Posterior cingulate gyrus (tissue), 11 donors: ENCODE results near the gene SALL2.
"Not testable (repeated sequence)": the region's sequence is repeated elsewhere in the genome, so short reads cannot be mapped to it uniquely, and the experiment has no call there.

Source experiments
- DNase-seq, 10 donors: peaks; one replicate each; pipeline versions ENCODE4 v3.0.0 to v3.0.0-alpha.2; 2020 to 2021; ENCODE audit warnings: mixed read lengths in 3 of 10
- intact Hi-C: fragments of 100-400 bp; cut with DNase I; formaldehyde crosslinking; loops from one replicate; pipeline ENCODE4 v1.15.1; 2023

The SALL2 gene

DNA sequence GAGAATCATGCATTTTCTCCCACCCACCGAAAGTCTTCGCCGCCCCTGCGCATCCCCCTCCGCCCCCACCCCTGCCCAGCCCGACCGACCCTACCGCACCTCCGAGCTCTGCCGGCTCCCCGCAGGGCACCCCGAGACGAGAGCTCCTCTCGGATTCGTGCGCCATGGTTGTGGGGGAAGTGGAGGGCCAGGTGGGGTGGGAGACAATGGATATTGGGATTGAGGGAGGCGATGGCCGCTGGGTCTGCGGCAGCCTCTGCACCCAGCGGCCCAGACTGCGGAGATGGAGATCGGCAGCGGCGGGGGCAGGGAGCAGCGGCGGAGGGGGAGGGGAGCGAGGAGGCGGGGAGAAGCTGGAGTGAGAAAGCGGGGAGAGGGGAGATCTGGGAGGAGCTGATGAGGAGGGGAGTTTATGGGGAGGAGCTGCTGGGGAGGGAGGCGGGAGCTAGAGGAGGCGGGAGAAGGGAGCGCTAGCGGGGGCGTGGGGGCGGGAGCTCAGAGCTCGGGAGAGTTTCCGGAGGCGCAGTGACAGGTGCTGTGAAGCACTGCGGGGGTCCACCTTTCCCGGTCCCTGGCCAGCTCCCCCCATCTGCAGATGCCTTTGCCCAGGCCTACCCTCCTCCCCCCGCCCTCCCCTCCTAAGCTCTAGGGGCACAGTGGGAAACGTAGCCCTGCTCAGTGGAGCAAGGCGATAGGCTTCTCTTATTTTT lies at the start of gene SALL2:
Gene SALL2, minus strand, starts transcription at position 385 of the 710 bp plus-strand sequence. Its CDS starts 219 bp downstream, at position 166.
- intact Hi-C loops, result loop anchor here (2.0 kb wide), 1 partner anchor 31 kb away; no protein-coding TSS in a partner anchor

DNA sequence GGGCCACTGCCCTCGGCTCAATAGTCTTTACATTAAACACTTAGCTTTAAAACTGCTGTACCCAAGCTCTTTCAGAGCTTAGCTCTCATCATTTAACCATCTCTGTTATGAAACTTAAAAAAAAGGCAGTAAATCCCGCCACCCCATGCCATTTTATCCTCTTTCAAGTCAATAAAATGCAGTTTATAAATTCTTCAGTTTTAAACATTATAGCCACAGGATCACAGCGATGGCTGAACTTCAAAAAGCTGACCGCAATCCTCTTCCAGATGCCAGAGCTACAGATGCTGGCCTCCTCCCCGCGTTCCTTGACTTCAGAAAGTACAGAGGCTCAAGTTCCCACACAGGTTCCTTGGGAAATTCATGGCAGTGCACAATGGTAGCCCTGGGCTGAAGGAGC lies 49.5 kb upstream of the SALL2 start:
- intact Hi-C loops, result no loop called here
- DNase-seq, result no peak

More for the DNA sequence above, at the start of gene SALL2:
- DNase-seq, result peak; percentile 64 to 97 (median 74)

DNA sequence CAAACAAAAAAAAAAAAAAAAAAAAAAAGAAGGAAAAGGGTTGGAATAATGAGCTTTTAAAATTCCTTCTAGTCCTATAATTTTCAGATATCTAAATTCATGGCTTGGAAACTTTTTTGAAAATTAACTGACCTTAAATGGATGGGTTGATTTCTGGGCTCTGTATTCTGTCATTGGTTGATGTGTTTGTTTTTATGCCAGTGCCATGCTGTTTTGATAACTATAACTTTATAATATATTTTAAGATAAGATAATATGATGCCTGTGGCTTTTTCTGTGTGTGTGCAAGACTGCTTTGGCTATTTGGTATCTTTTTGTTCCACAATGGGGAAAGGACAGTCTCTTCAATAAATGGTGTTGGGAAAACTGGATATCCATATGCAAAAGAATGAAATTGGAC lies 46.5 kb upstream of the SALL2 start:
- no peak for DNase-seq
- intact Hi-C loops, result no loop called here

- intact Hi-C loops, result loop anchor here (5.0 kb wide), 1 partner anchor 121 kb away; no protein-coding TSS in a partner anchor
- DNase-seq, result no peak
These were observed 32.6 kb upstream of the SALL2 start for GRCh38 chr14:21558703-21559170.

GRCh38 chr14:21557084-21557901 lies 31.1 kb upstream of the SALL2 start:
- intact Hi-C loops, result loop anchor here (1.0 to 5.0 kb wide), 4 partner anchors 18 to 120 kb away; partner anchors contain the start of gene SALL2
- peak; percentile 22 to 89 (median 61) for DNase-seq

DNA sequence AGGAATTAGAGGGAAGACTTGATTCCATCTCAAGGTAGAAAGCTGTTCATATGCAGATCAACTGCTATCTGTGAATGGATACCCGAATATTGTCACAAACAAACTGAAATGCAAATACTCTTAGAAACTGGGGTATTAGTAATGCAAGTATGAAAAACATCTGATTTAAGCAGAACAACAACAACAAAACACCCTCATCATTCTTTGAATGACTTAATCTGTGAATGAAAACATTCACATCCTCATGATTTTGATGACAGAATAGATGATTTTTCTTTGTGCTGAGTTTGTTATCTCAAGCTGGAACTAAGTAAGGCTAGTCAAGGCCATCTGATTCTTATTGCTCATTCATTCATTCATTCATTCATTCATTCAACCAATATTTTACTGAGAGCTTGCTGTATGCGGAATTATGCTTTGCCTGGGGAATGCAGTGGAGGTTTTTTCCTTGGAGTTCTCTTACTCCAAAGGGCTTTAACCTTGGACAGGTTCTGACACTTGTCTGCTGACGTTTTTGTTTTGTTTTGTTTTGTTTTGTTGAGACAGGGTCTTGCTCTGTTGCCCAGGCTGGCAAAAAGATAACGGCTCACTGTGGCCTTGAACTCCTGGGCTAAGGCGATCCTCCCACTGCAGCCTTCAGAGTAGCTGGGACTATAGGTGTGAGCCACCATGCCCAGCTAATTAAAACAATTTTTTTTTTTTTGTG lies 30.4 kb upstream of the SALL2 start:
- intact Hi-C loops, result loop anchor here (1.0 to 5.0 kb wide), 4 partner anchors 17 to 119 kb away; partner anchors contain the start of gene SALL2

GRCh38 chr14:21553266-21553665 lies 27.1 kb upstream of the SALL2 start:
- intact Hi-C loops, result no loop called here
- no peak for DNase-seq

More for the DNA sequence above, 30.4 kb upstream of the SALL2 start:
- DNase-seq, result no peak

GRCh38 chr14:21544588-21544987 lies 18.4 kb upstream of the SALL2 start:
- DNase-seq, intact Hi-C loops: not testable (repeated sequence)

DNA sequence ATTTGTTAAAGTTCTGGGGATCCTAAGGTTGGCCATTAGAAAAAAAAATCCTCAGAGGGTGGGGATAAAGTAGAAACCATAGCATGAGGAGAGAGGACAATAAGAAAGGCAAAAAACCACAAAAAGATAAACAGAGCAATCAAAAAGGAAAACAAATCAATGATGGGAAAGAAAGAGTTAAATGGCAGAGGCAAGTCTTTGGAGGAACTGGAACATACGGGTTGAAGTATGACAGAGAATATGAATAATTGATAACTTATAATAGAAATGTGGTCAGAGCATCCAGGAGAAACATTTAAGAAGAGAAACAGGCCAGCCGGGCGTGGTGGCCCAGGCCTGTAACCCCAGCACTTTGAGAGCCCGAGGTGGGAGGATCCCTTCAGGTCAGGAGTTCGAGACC lies 17.8 kb upstream of the SALL2 start:
- intact Hi-C loops, result no loop called here
- DNase-seq, result no peak

DNA sequence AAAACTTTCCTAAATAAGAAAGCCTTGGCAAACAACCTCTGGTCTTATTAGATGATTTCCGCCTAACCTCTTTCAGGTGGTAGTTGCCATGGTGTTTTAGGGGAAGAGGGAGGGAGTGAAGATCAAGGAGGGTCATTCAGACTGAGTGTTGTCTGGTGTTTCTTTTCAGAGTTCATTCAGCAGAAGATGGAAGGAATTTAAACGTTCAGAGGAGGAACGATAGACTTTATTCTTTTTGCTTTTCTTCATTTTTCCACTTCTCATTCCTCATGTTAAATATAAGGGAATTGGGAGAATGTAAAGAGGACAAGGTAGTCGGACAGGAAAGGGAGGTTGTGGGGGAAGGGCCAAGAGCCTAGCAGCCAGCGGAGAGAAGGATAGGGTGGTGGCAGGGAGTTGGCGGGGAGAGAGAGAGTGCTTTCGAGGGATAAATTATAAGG lies 17.4 kb upstream of the SALL2 start:
- intact Hi-C loops, result no loop called here
- DNase-seq, result no peak

DNA sequence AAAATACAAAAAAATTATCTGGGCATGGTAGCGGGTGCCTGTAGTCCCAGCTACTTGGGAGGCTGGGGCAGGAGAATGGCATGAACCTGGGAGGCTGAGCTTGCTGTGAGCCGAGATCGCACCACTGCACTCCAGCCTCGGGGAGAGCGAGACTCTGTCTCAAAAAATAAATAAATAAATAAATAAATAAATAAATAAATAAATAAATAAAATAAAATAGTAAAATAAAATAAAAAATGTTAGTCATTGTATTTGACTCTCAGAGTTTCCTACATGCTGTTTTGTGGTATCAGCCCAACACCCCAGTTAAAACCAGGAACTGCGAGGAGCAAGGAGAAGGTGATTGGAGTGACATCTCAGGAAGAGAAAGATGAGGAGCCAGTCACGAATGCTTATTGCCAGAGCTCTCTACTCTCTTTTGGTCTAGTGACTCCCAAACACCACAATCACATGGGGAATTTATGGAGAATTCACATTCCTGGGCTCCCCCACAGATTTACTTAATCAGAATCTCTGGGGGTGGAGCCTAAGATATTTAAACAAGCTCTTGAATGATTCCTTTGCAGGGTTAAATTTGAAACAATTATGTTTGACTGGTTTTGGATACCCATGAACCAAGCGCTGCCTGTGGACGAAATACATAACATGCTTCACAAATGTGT lies 15.4 kb upstream of the SALL2 start:
- intact Hi-C loops, result no loop called here
- DNase-seq, result no peak

DNA sequence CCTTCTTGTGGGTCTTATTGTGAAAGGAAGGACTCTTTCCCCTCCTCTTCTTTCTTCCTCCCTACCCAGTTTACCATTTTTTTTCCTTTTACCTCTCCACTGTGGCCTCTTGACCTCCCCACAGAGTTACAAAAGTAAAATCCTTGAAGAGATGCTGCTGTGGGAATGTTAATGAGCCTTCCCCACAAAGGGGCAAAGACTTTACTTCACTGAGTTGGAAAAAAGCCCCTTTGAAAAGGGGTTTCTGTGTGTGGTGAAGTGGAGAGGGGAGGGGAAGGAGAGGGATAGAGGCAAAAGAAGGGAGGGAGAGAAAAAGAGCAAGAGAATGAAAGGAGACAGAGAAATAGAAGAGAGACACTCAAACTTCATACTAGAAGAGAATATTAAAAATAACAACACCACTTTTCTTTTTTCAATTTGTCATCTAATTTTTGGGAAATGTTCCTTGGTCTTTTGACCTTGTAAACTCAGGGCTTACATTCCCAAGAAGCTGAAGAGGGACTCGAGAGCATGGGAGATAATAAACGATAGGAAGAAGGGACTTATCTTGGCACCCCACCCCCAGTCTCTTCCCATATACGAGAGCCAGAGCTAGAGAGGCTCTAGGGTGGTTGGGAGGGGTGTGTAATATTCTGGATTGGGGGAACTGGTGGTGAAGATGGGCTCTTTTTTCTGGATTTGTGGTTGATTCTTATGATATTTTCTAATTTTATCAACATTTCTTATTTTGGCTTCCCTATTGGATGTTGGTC lies 13.2 kb upstream of the SALL2 start:
- intact Hi-C loops, result loop anchor here (1.0 kb wide), 1 partner anchor 18 kb away; no protein-coding TSS in a partner anchor
- no peak for DNase-seq

GRCh38 chr14:21537090-21537424 lies 10.9 kb upstream of the SALL2 start:
- no peak for DNase-seq
- intact Hi-C loops, result no loop called here

- intact Hi-C loops, result no loop called here
- DNase-seq, result no peak
These were observed 10.4 kb upstream of the SALL2 start for GRCh38 chr14:21536418-21537089.

DNA sequence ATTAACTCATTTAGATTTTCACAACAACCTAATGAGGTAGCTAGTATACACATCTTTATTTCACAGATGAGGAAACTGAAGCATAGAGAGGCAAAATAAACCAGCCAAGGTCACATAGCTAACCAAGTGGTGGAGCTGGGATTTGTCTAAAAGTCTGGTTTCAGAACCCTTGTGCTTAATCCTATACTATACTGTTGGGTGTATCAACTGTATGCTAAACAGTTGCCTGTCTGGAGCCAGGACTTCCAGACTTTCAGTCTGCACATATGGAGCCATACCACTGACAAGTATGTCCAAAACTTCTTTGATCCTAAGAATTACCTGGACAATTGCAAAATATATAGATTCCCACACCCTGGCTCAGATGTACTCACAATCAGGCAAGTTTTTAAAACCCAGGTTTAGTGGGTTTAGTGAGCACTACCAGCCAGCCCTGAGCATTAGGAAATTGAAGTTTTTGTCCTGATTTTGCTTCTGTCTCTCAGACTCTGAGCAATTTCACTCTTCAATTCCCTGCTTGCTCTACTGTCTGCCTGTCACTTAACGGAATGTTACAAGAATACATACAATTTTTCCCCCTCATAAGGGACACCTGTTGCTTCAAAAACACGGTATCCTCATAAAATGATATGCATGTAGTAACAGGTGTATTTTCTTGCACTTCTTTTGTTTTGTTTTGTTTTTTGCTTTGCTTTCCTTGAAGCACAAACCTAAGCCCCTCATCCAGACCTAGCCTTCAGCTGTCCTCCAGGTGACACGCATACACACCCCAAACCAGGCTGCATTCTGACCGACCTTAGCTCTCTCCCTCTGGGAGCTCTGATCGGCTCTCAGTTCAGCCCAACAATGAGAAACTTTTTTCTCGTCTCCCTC lies 9.6 kb upstream of the SALL2 start:
- intact Hi-C loops, result no loop called here
- no peak for DNase-seq

GRCh38 chr14:21534576-21534975 lies 8.4 kb upstream of the SALL2 start:
- no peak for DNase-seq
- intact Hi-C loops, result no loop called here

DNA sequence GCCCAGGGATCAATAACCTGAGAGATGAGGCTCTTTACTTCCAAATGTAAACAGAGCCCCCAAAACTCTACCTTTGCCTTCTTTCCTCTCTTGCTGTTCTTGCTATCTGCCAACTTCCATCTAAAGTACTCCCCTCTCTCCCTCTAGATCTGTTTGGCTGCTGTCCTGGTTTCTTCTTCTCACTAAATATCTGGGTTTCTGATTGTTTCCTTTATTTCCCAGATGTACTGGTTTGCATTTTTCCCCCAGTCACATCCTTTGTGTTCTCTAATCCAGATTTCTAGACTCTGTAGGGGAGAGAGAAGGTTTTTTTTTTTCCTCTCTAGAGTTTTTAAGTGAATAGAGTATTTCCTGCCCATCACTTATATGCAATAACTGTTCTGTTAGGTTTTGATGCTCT lies 7.1 kb upstream of the SALL2 start:
- intact Hi-C loops, result no loop called here
- no peak for DNase-seq

DNA sequence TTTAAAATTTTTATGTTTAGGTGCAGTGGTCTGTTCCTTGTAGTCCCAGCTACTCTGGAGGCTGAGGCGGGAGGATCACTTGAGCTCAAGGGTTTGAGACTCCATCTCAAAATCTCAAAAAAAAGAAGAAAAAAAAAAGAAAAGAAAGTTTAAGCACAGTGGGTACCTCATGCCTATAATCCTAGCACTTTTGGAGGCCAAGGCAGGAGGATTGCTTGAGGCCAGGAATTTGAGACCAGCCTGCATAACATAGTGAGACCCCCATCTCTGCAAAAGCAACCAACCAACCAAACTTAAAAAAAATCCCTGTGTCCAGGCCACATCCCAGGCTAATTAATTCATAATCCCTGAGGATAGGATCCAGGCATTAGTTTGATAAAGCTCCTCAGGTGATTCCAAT lies 3.4 kb upstream of the SALL2 start:
- no peak for DNase-seq

More for the DNA sequence above, 3.4 kb upstream of the SALL2 start:
- intact Hi-C loops, result no loop called here
